Measurements from ENCODE around the gene FANCC. TPM values are rescaled to one million over a fixed set of nuclear protein-coding genes. Genes with fewer than 3 reads are reported as not detected.

FANCC gene
- total RNA-seq, 1 experiment from 2014 or later: 19.4 TPM

DNA sequence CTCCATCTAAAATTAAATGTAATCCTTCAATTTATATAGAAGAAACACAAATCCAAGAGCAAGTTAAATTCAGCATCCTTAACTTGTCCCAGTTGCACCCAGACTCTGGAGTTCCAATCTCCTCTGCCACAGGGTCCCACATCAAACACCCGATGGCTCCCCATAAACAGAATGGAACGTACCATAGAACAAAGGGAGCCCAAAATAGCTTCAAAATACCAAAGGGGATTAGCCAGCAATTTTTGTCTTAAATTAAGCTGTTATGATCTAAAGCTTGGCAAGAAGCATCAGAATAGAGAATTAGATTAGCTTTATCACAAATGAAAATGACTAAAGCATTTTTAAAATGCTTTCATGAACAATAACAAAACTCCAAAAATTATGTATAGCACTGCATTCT is 112.8 kb downstream of the FANCC start:
- Histone ChIP-seq H3K27ac (ENCODE audit: low read depth, low read length) (no peak overlapping the region), H3K4me1 (ENCODE audit: control insufficient read depth in 1 of 2, insufficient read depth in 2 of 2, low read length in 2 of 2) (no peaks in the 10 kb centered on the region), H2AFZ (ENCODE audit: low read depth, low read length, poor library complexity, severe bottlenecking) (no peak overlapping the region), H3K9me2 (ENCODE audit: insufficient read depth) (no peaks in the 10 kb centered on the region), H3K9ac (ENCODE audit: low read length) (no peak overlapping the region), H3K27me3 (ENCODE audit: insufficient read depth, low read length) (no peaks in the 10 kb centered on the region), H3K4me3 (replicated peaks in 1 of 2; ENCODE audit: low read depth in 1 of 2, low read length in 2 of 2) (no peak overlapping the region), H3K79me2 (ENCODE audit: insufficient read depth, low read length) (no peaks in the 10 kb centered on the region), H4K20me1 (ENCODE audit: insufficient read depth) (peaks cover 4% of the 10 kb centered on the region; the same call in 1 of the 2 replicates), H3K36me3 (ENCODE audit: control insufficient read depth in 1 of 2, insufficient read depth in 2 of 2, low read length in 2 of 2) (no peaks in the 10 kb centered on the region), H3K4me2 (ENCODE audit: low read length) (no peak overlapping the region), H3K9me3 (ENCODE audit: control insufficient read depth in 1 of 2, insufficient read depth in 1 of 2, low read depth in 1 of 2, low read length in 2 of 2) (no peaks in the 10 kb centered on the region)
- TF ChIP-seq CBX3 (IDR thresholded peaks at IDR 0.05; ENCODE audit: low read depth) (no peak), YY1 (IDR thresholded peaks at IDR 0.05; ENCODE audit: extremely low read depth, insufficient replicate concordance, low read depth, low read length) (no peak), EZH2 (IDR thresholded peaks at IDR 0.05) (no peak), POLR2A (IDR thresholded peaks at IDR 0.05; ENCODE audit: borderline replicate concordance, extremely low read depth, insufficient read depth, insufficient read length) (no peak), JUND (IDR thresholded peaks at IDR 0.05) (no peak), TCF7L2 (IDR thresholded peaks at IDR 0.05; ENCODE audit: borderline replicate concordance, extremely low read depth, insufficient read depth, insufficient read length) (no peak), REST (IDR thresholded peaks at IDR 0.05; ENCODE audit: low read depth) (no peak)
- CTCF ChIA-PET: interaction anchor here (1.2 kb wide), 1 partner anchor 37 kb away, joined by 4 read pairs; no protein-coding TSS in a partner anchor
- RAD21 ChIA-PET (ENCODE audit: low non-redundant PET in 1 of 2, low total read pairs in 2 of 2, uncharacterized antibody in 2 of 2, unreplicated experiment in 2 of 2): no interaction called here
- no peak for ATAC-seq
- no peak for DNase-seq (ENCODE audit: low read depth, low spot score)
- no TSS peak for BruUV-seq (replicated peaks)
- POLR2A ChIA-PET: no interaction called here
- intact Hi-C loops (cut with micrococcal nuclease): no loop called here
